GM19193 (cell line): Measurements from ENCODE around the gene SYPL2.
A peak's percentile ranks its signal among the peaks of the same experiment; 100 is the strongest.

ENCODE experiments used
- POLR2A ChIP-seq: IDR thresholded peaks from 4 replicates; pipeline ENCODE4 v1.6.1; 2011; ENCODE audit not compliant: insufficient read depth, insufficient read length; ENCODE audit errors: extremely low read depth

Gene SYPL2

DNA sequence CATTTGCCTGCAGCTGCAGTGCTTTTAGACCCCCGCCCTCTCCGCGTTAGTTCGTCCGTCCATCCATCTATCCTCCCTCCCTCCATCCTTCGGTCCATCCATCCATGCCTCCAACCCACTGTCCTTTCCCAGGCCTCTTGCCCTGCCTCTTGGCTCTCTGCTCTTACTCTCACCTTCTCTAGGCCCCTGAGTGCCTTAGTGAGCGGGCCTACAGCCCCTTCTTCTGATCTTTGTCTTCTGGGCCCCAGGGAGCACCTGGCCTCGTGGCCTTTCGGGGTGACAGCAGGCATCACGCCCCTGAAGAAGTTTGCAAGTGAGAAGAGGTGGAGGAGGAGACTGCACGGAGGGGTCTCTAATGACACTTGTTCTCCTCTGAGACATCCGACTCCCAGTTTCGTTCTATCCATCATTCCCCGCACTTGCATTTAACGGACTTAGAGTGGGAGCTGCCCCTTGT lies 18.2 kb downstream of the SYPL2 start:
- no peak for TF ChIP-seq POLR2A

DNA sequence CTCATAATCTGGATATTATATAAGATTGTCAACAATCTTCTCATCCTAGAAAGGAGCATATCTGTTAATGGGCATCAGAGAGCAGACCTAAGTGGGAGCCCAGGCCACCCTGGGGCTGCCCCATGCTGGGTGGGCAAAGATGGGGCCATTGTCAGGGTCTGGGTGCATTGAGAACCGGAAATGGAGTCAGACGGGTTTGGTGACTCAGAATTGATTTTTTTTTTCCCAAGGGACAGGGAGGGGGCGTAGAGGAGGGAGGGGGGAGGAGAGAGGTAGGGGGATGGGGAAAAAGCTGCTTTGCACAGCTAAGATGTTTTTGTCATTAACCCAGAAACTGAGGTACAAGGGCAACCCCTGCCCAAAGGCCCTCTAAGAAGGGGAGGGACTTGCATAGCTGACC lies 18.7 kb downstream of the SYPL2 start:
- no peak for TF ChIP-seq POLR2A

DNA sequence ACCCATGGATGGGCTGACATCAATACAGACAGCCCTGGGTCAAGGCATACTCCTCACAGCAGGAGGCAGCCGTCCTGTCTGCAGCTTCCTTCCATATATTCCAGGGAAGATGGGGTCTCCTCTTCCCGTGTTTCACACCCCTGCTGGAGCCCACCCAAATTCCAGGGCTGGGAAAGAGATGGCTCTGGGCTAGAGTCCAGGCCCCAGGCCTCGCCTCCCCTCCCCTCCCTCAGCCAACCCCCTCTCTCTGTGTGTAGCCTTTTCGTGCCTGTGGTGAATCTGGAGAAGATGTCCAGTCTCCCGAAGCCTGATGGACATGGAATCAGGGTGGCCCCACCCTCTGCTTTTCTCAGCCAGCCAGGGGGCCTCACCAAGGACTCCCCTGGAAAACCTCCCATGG lies 20.9 kb downstream of the SYPL2 start:
- no peak for TF ChIP-seq POLR2A

DNA sequence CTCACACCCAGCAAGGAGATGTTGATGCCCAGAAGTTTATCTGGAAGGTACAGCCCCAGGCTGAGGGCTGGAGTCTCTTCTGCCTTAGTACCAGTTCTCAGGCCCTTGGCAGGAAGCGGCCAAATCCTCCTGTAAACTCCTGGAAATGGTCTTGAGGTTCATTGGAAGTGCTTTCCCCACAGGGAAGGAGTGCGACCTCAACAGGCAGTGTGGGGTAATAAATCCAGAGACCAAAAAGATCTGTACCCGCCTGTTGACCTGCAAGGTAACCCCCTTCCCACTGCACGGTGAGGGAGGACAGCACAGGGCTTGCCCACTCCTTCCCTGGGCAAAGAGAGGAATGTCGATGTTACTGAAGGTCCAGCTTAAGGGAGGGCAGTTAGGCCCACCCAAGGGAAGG lies 21.9 kb downstream of the SYPL2 start:
- TF ChIP-seq POLR2A = no peak

DNA sequence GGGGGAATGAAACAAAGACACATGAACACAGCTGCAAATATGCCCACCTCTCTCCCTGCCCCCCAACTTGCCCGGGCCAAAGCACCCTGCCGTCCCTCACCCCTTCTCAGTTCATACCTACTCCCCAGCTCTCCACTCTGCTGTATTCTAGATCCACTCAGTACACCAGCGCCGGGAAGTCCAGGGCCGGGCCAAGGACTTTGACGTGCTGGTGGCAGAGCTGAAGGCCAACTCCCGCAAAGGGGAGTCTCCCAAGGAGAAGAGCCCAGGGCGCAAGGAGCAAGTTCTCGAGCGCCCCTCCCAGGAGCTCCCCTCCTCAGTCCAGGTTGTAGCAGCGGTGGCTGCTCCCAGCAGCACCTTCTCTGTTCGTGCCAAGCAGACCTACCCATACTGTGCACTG lies 22.4 kb downstream of the SYPL2 start:
- TF ChIP-seq POLR2A = no peak

DNA sequence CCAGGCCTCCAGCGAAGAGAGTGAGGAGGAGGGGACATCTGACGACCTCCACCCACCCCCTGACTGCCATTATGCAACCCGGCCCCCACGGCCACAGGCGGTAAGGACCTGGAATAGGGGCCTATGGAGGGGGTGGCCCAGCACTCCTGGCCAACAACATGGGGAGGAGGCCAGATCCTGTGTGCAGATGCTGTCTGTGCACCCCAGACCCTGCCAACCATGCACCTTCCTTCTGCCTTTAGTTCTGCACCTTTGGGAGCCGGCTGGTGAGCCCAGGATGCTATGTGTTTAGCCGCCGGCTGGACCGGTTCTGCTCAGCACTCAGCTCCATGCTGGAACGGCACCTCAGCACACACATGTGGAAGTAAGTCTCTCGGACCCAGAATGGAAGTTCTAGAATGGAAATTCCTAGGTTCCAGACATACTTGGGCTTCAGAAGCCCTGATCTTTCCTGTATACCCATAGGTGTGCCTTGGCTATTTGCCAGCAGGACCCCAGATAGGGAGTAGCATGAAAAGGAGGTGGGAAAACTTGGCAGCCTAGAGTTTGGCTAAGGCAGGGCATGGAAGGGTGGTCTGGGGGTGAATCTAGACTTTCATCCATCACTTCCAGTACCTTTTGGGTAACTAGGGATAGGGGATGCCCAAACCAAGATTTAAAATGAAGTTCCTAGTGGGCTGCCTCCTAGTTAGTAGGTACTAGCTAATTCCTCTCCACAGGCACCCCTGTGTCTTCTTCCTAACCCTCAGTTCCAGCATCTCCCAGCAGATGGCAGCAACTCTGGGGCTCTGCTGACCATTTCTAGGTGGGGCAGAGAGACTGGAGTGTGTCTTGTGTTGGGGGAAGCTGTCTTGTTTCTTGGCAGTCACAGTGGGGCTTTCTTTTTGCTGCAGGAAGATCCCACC lies 23.9 kb downstream of the SYPL2 start:
- TF ChIP-seq POLR2A = no peak

DNA sequence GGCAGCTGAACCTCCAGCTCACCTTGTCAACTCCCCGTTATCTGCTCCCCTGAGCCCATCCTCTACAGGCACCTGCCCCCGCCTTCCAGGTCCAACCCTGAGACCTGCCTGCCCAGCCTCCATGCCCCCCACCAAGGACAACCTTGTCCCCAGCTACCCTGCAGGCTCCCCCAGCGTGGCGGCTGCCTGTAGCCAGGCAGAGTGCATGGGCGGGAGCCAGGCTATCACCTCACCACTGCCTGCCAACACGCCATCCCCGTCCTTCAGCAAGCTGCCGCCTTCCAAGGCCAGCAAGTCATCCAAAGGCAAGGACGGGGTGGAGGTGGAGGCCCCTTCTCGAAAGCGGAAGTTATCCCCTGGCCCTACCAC lies 24.6 kb downstream of the SYPL2 start:
- TF ChIP-seq POLR2A = no peak

DNA sequence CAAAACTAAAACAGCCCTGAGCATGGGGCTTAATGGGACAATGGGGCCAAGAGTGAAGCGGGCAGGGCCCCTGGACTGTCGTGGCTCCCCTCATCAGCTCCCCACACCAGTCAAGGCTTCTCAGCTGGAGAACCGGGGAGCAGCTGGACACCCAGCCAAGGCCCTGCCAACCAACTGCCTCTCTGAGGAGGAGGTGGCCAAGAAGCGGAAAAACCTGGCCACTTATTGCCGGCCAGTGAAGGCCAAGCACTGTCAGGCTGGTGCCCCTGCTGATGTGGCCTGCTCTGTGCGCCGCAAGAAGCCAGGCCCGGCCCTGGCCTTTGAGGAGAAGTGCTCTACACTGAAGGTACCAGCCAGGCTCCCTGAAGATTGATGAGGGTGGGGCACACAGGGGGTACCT lies 25.0 kb downstream of the SYPL2 start:
- no peak for TF ChIP-seq POLR2A

DNA sequence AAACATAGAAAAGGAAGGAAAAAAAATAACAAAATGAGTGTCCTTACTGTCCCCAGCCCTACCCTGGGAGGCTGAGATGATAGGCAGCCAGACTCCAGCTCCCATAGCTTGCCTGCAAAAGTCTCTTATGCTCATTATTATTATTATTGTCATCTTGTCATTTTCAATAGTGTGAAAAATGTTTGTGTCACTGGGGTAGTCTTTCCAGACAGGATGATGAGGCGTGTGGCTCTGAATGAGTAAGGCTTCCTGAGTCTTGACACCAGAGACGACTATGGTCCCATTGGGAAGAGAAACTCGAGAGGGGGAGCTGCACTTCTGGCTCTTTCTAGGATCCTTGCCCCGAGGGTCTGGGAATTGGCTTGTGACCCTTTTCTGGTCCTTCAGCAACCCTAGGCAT lies 26.4 kb downstream of the SYPL2 start:
- TF ChIP-seq POLR2A = no peak

DNA sequence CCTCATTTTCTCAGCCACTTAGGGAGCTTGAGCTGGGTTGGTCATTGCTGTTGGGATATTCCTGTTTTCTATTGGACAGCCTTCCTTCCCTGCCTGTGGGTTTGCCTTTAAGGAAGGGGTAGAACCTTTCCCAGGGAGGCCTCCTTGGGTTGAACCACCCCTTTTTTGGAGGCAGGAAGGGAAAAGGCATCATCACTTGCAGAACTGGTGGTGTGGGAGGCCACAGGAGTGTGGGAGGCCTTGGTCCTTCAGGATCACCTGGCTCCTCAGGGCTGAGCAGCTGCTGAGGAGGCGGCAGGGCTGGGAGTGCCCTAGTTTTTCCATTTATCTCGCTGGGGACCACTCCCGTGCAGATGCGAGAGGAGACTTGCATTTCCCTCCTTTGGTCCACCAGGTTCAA lies 26.9 kb downstream of the SYPL2 start:
- no peak for TF ChIP-seq POLR2A

DNA sequence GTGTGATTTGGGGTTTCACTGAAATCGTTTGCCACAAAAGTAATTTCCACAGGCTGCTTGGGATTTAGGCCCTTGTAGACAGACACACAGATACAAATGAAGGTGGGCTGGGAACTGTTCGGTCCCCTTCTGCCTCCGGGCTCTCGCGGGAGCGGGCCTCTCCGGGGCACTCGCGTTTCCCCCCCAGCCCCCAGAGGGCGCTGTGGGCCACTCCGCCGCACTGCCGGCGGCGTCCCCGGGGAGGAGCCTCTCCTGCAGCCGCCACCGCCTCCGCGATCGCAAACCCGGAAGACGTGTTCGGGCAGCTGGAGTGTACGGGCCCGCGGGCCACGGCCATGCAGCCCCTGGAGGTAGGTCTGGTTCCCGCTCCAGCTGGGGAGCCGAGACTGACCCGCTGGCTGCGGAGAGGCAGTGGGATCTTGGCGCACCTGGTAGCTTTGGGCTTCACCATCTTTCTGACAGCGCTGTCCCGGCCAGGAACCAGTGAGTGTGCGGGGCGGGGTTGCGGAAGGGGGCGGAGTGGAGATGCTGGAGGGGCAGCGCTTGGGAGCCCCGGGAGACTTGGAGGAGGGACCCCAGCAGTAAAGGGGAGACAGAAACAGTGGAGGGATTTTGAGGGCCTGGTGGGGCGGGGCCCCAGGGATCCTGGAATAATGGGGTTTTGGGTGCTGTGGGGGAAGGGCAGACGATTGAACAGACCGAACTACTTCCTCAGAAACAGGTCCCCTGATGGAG lies 27.6 kb downstream of the SYPL2 start, which contains the start of gene CYB561D1:
CYB561D1 (plus strand) TSS at position 290 of the 735 bp plus-strand sequence; CDS start at position 336, 46 bp downstream.
- peak; percentile 88 for TF ChIP-seq POLR2A

DNA sequence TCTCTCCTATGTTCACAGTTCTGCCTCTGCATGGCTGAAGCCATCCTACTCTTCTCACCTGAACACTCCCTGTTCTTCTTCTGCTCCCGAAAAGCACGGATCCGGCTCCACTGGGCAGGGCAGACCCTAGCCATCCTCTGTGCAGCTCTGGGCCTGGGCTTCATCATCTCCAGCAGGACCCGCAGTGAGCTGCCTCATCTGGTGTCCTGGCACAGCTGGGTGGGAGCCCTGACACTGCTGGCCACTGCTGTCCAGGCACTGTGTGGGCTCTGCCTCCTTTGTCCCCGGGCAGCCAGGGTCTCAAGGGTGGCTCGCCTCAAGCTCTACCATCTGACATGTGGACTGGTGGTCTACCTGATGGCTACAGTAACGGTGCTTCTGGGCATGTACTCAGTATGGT lies 29.4 kb downstream of the SYPL2 start:
- TF ChIP-seq POLR2A = no peak

DNA sequence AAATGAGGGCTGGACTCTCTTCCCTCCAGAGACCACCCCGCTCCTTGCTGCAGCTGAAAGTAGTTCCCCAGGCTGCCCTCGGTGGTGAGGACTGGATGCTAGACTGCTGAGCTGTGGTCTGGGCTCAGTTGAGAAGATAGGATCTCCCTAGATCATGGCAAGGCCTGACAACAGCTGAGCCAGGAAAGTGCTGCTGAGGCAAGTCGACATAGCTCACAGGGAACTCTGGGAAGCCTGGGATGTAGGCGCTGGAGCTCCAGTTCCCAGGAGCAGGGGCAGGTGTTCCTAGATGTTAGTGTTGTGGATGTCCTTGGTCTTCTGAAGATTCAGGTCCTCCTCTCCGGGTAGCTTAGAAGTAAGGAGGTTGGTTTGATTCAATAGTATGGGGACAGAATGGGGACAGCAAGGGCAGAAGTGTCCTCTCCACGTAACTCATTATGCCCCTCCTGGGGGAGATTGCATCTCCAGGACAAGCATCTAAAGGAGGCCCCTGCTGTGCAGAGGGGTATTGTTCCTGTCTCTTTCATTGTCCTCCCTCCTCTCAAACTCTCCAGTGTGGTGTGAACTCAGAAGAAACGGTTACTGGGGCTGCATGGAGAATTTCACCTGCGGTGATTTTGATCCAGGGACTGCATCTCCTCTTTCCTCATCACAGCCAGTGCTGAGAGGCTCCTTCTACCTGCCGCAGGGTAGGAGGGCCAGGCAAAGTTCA lies 31.3 kb downstream of the SYPL2 start:
- no peak for TF ChIP-seq POLR2A

DNA sequence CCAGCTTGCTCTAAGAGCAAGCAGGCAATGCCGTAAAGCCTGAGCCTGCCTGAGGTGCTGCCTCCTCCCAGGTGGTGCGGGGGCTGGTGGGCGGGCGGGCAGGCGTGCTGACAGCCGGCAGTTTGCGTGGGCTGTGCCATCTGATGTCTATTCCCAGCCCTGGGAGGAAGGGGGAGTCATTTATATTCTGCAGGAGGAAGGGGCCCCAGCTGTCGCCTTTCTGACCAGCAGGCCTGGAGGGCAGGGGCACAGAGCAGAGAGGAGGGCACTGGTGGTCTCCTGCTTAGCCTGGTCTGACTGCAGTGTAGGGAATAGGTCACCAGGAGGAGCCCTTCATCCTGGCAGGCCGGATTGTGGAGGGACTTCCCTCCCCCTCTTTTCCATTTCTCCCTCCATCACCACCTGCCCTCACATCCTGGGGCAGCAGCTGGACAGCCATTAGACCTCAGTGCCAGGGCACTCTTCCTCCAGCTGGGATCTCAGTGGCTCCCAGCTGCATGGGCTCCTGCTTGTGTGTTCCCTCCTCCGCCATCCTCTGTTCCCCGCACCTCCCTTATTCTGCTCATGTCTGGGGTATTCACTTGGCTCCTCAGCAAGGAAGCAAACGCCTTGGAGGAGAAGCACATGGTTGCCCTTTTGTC lies 31.9 kb downstream of the SYPL2 start:
- no peak for TF ChIP-seq POLR2A

DNA sequence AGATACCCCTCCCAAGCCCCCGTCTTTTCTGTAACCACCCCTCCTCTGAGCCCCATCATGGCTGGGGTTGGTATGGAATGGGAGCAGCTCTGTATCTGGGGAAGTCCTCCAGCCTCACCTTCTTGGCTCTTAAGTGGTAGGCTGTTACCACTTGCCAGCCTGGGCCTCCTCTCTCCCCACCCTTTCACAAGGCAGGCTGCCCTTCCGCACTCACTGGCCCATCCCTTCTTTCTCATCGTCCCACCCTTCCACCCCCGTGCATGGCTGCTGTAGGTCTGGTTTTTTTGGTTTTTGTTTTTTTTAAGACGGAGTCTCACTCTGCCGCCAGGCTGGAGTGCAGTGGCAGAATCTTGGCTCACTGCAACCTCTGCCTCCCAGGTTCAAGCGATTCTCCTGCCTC lies 32.7 kb downstream of the SYPL2 start:
- no peak for TF ChIP-seq POLR2A
